HG03196 (cell line): ENCODE results near the gene SHBG.

Experiments
- ATAC-seq: cut with Tn5 transposase; IDR thresholded peaks from one replicate; pipeline ENCODE4 v1.9.1; 2021; ENCODE audit not compliant: unreplicated experiment

The SHBG gene

GRCh38 chr17:7646457-7646856, 16.5 kb downstream of the SHBG start:
- ATAC-seq, result no peak

- no peak for ATAC-seq
Measured at GRCh38 chr17:7647018-7647417, 17.1 kb downstream of the SHBG start.

GRCh38 chr17:7650509-7651096, 20.7 kb downstream of the SHBG start, which contains the start of gene ATP1B2:
TSS of gene ATP1B2 (plus strand) at chr17:7650926. CDS start at chr17:7651519, 593 bp downstream.
- ATAC-seq, result no peak

GRCh38 chr17:7651097-7651664, 21.2 kb downstream of the SHBG start:
- no peak for ATAC-seq

GRCh38 chr17:7651665-7652387, 21.9 kb downstream of the SHBG start:
- no peak for ATAC-seq

GRCh38 chr17:7652388-7653356, 22.7 kb downstream of the SHBG start:
- no peak for ATAC-seq

- no peak for ATAC-seq
Measured at GRCh38 chr17:7654832-7655540, 25.1 kb downstream of the SHBG start.

GRCh38 chr17:7655541-7655840, 25.6 kb downstream of the SHBG start:
- ATAC-seq, result no peak

- no peak for ATAC-seq
Measured at GRCh38 chr17:7656958-7657609, 27.1 kb downstream of the SHBG start.

- ATAC-seq, result no peak
Measured at GRCh38 chr17:7667656-7668406, 37.9 kb downstream of the SHBG start.

GRCh38 chr17:7668482-7668881, 38.5 kb downstream of the SHBG start:
- no peak for ATAC-seq

GRCh38 chr17:7673239-7673638, 43.3 kb downstream of the SHBG start:
- no peak for ATAC-seq

GRCh38 chr17:7674934-7675333, 45.0 kb downstream of the SHBG start:
- ATAC-seq, result no peak

GRCh38 chr17:7676533-7676932, 46.6 kb downstream of the SHBG start:
- no peak for ATAC-seq

- ATAC-seq, result no peak
Measured at GRCh38 chr17:7677388-7678067, 47.6 kb downstream of the SHBG start.
